ENCODE results near the gene IKZF3.
"Not testable (repeated sequence)": the region's sequence is repeated elsewhere in the genome, so short reads cannot be mapped to it uniquely, and the experiment has no call there.

The IKZF3 gene

DNA sequence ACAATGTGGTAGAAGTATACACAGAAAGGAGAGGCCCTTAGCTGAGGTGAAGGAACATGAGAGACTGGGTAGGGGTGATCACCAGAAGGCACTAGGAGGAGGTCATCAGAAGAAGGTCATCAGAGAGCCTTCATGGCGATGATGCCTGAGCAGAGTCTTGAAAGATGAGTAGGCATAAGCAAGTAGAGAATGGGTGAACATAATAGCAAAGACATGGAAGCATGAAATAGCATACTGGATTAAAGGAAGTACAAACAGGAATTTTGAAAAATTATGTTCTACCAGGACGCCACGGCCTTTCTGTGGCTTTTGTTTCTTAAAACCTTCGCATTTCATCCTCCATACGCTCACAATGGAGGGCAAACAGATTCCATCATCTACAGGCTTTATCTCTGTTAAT lies 2.9 kb downstream of the IKZF3 start:
- POLR2A ChIA-PET, result no interaction called here
- CTCF ChIA-PET, result interaction anchor here (0.8 to 2.1 kb wide), 11 partner anchors 10 to 240 kb away, joined by 3 to 8 read pairs (median 3); no protein-coding TSS in a partner anchor
- TF ChIP-seq, protein P1, sequence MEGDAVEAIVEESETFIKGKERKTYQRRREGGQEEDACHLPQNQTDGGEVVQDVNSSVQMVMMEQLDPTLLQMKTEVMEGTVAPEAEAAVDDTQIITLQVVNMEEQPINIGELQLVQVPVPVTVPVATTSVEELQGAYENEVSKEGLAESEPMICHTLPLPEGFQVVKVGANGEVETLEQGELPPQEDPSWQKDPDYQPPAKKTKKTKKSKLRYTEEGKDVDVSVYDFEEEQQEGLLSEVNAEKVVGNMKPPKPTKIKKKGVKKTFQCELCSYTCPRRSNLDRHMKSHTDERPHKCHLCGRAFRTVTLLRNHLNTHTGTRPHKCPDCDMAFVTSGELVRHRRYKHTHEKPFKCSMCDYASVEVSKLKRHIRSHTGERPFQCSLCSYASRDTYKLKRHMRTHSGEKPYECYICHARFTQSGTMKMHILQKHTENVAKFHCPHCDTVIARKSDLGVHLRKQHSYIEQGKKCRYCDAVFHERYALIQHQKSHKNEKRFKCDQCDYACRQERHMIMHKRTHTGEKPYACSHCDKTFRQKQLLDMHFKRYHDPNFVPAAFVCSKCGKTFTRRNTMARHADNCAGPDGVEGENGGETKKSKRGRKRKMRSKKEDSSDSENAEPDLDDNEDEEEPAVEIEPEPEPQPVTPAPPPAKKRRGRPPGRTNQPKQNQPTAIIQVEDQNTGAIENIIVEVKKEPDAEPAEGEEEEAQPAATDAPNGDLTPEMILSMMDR (IDR thresholded peaks at IDR 0.05; ENCODE audit: control extremely low read depth, extremely low read depth, low read depth, missing control alignments), result no peak
- DNase-seq (ENCODE audit: extremely low spot score), result no peak

DNA sequence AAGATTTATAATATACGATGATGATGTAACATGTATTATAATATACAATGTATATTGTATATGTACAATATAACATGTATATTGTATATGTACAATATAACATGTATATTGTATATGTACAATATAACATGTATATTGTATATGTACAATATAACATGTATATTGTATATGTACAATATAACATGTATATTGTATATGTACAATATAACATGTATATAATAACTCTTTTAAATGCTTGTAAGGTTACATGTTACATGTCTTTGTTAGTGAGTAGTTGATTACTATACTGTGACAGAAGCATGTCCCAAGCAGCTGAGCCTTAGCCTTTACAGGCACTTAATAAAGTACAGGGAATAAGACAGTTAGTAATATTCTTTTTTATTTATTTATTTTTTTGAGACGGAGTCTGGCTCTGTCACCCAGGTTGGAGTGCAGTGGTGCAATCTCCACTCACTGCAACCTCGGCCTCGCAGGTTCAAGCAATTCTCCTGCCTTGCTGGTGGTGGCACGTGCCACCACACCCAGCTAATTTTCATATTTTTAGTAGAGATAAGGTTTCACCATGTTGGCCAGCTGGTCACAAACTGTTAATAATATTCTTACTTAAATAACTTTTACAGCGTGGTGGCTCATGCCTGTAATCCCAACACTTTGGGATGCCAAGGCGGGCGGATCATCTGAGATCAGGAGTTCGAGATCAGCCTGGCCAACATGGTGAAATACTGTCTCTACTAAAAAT lies 8.0 kb downstream of the IKZF3 start:
- CTCF ChIA-PET, result interaction anchor here (1.0 kb wide), 1 partner anchor 9 kb away, joined by 4 read pairs; no protein-coding TSS in a partner anchor
- POLR2A ChIA-PET; DNase-seq (ENCODE audit: extremely low spot score): not testable (repeated sequence)

DNA sequence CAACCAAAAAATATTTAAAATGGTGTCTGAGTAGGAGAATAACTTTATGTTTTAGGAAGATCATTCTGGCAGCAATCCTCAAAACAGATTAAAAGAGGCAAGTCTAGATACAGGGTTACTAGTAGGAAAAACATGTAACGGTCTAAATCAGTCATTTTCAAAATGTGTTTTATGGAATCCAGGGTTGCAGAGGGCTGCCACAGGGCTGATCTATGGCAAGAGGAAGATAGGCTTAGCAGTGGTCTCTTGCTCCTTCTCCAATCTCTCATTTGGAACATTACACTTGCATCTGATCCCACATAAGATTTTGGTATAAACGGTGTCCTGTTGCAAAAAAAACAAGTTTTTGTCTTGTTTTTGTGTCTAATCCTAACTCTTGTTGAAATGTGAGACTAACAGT lies 9.2 kb downstream of the IKZF3 start:
- ChIA-PET CTCF (no interaction called here), POLR2A (no interaction called here)
- TF ChIP-seq, protein P1 (IDR thresholded peaks at IDR 0.05; ENCODE audit: control extremely low read depth, extremely low read depth, low read depth, missing control alignments), result no peak
- no peak for DNase-seq (ENCODE audit: extremely low spot score)

DNA sequence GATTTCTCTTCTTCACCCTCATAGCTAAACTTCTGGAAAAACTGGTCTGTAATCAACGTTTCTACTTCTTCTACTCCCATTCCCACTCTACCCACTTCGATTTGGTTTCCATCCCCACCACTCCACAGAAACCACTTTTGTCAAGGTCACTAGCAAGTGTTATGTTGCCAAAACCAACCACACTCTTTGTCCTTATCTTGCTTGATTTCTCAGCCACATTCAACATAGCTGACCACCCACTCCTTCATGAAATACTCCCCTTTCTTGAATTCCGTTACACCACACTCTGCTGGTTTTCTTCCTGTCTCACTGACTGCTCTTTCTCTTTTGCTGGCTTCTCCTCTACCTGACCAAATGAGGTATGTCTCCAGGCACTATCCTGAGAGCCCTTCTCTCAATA lies 11.9 kb downstream of the IKZF3 start:
- DNase-seq (ENCODE audit: extremely low spot score), result peak; percentile 22
- TF ChIP-seq, protein P1 (IDR thresholded peaks at IDR 0.05; ENCODE audit: control extremely low read depth, extremely low read depth, low read depth, missing control alignments), result no peak
- ChIA-PET POLR2A (no interaction called here), CTCF (interaction anchor here (1.1 to 1.4 kb wide), 3 partner anchors 9 to 31 kb away, joined by 3 to 5 read pairs (median 4); no protein-coding TSS in a partner anchor)

DNA sequence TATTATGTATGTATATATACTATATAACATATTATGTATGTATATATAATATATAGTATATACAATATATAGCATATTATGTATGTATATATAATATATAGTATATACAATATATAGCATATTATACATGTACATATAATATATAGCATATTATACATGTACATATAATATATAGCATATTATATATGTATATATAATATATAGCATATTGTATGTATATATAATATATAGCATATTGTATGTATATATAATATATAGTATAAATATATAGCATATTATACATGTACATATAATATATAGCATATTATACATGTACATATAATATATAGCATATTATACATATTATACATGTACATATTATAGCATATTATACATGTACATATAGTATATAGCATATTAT lies 13.9 kb downstream of the IKZF3 start:
- DNase-seq (ENCODE audit: extremely low spot score); CTCF ChIA-PET; POLR2A ChIA-PET: not testable (repeated sequence)

DNA sequence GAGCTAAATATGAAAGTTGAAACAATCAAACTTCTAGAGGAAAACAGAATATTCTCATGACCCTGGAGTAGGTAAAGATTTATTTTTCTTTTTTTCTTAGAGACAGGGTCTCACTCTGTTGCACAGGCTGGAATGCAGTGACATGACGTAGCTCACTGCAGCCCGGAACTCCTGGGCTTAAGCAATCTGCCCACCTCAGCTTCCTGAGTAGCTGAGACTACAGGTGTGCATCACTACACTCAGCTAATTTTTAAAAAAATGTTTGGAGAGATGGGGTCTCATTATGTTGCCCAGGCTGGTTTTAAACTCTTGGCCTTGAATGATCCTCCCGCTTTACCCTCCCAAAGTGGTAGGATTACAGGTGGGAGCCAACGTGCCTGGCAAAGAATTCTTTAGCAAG lies 15.5 kb downstream of the IKZF3 start:
- DNase-seq (ENCODE audit: extremely low spot score), result no peak
- CTCF ChIA-PET, result interaction anchor here (0.9 to 1.3 kb wide), 3 partner anchors 13 to 96 kb away, joined by 3 to 4 read pairs (median 3); no protein-coding TSS in a partner anchor
- POLR2A ChIA-PET, result no interaction called here
- TF ChIP-seq, protein P1 (IDR thresholded peaks at IDR 0.05; ENCODE audit: control extremely low read depth, extremely low read depth, low read depth, missing control alignments), result no peak

DNA sequence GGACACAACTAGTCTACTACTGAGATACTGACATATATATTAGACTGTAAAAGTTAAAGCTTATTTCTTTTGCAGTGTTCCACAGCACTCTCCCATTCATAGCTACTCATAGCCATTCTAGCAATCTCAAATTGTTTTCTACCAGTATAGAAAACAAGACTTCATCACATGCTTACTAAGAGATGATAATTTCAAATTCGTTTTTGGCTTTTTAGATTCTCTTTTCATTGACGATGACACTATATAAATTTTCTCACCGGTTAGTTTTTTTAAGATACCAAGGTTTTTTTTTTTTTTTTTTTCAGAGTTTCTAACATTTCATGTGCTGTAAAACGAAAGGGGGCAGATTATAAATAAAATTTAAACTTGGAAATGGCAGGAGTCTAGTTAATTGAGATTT lies 17.9 kb downstream of the IKZF3 start:
- no peak for DNase-seq (ENCODE audit: extremely low spot score)
- ChIA-PET CTCF (interaction anchor here (1.4 to 2.2 kb wide), 4 partner anchors 15 to 91 kb away, joined by 5 to 8 read pairs (median 6); partner anchors contain the start of gene IKZF3), POLR2A (interaction anchor here (0.7 kb wide), 1 partner anchor 32 kb away, joined by 3 read pairs; no protein-coding TSS in a partner anchor)
- TF ChIP-seq, protein P1 (IDR thresholded peaks at IDR 0.05; ENCODE audit: control extremely low read depth, extremely low read depth, low read depth, missing control alignments), result no peak
